ENCODE measurements around the gene ARHGAP26. TPM values are rescaled to one million over a fixed set of nuclear protein-coding genes. Genes with fewer than 3 reads are reported as not detected.
A peak's percentile ranks its signal among the peaks of the same experiment; 100 is the strongest.

Gene ARHGAP26
- total and polyA plus RNA-seq, 2 of the 4 experiments (the other 2 are of a cell fraction), result 0.54 to 0.56 TPM

- no peak for TF ChIP-seq NFE2L2 (IDR thresholded peaks at IDR 0.05; ENCODE audit: low read depth, low read length)
Observed at GRCh38 chr5:142770650-142771609, 753 bp downstream of the ARHGAP26 start (continued).

GRCh38 chr5:142771666-142772065, 1.5 kb downstream of the ARHGAP26 start:
- H3K4me3 ChIP-seq (ENCODE audit: insufficient read depth, low read depth, low read length), result no peak overlapping the region; the same call in 1 of the 2 replicates

More at GRCh38 chr5:142771666-142772065, 1.5 kb downstream of the ARHGAP26 start:
- no CpG with 5 or more reads among the region's 5 CpGs for WGBS, 2 experiments (ENCODE audit: extremely low coverage in 2 of 2, insufficient read length in 1 of 2)
- Histone ChIP-seq H2AK5ac (ENCODE audit: low read depth, low read length) (no peak overlapping the region), H3K36me3 (ENCODE audit: control insufficient read depth, insufficient read depth, low read length) (no peaks in the 10 kb centered on the region), H3K56ac (ENCODE audit: extremely low read depth, insufficient read depth, low read length) (no peak overlapping the region), H3K9ac (ENCODE audit: low read depth, low read length) (no peak overlapping the region), H3K18ac (ENCODE audit: low read depth, low read length) (no peak overlapping the region), H3K27me3 (ENCODE audit: control insufficient read depth, insufficient read depth, low read length) (peaks cover 30% of the 10 kb centered on the region), H3K4me1 (ENCODE audit: control insufficient read depth, insufficient read depth, low read length) (peaks cover 3% of the 10 kb centered on the region; the same call in 1 of the 2 replicates), H2BK20ac (ENCODE audit: low read depth, low read length) (no peak overlapping the region), H2AK9ac (replicated peaks; ENCODE audit: low read depth, low read length, poor library complexity) (no peak overlapping the region), H3K4me2 (ENCODE audit: low read depth, low read length) (no peak overlapping the region), H4K5ac (ENCODE audit: low read depth, low read length) (no peak overlapping the region), H3K14ac (replicated peaks; ENCODE audit: low read depth, low read length) (no peak overlapping the region), H2BK120ac (ENCODE audit: low read depth, low read length) (no peak overlapping the region), H3K27ac (ENCODE audit: insufficient read depth, low read length) (no peak overlapping the region), H4K8ac (ENCODE audit: low read depth in 2 of 2, low read length in 2 of 2) (no peak overlapping the region), H4K20me1 (ENCODE audit: insufficient read depth, low read length) (no peaks in the 10 kb centered on the region), H2AFZ (replicated peaks; ENCODE audit: low read length, poor library complexity) (no peak overlapping the region), H3K9me1 (ENCODE audit: insufficient read depth, low read length) (no peaks in the 10 kb centered on the region), H3K79me1 (ENCODE audit: low read depth in 1 of 2, low read length in 2 of 2) (no peaks in the 10 kb centered on the region), H3K4ac (ENCODE audit: low read depth, low read length) (no peak overlapping the region), H3K23ac (ENCODE audit: low read depth, low read length) (peak overlapping the region; percentile 25; the same call in 1 of the 2 replicates), H2BK15ac (ENCODE audit: low read depth, low read length) (no peak overlapping the region), H4K91ac (ENCODE audit: insufficient read depth, low read depth, low read length) (no peak overlapping the region), H2BK5ac (ENCODE audit: low read depth, low read length, poor library complexity, severe bottlenecking) (no peak overlapping the region), H3K9me3 (ENCODE audit: control insufficient read depth, insufficient read depth, low read length) (no peaks in the 10 kb centered on the region)
- no TSS peak for BruUV-seq (replicated peaks)
- no peak for DNase-seq
- TF ChIP-seq CHD1 (IDR thresholded peaks at IDR 0.05; ENCODE audit: low read depth, low read length), result no peak
- no peak for TF ChIP-seq MAZ (IDR thresholded peaks at IDR 0.05; ENCODE audit: borderline replicate concordance, low read depth, low read length)
- no peak for TF ChIP-seq RAD21 (IDR thresholded peaks at IDR 0.05; ENCODE audit: low read length)
- TF ChIP-seq MAFK (IDR thresholded peaks at IDR 0.05; ENCODE audit: low read depth, low read length), result no peak
- no peak for TF ChIP-seq POLR2A (IDR thresholded peaks at IDR 0.05; ENCODE audit: low read depth, low read length)
- TF ChIP-seq RFX5 (IDR thresholded peaks at IDR 0.05; ENCODE audit: low read depth, low read length), result no peak
- no peak for TF ChIP-seq MXI1 (IDR thresholded peaks at IDR 0.05; ENCODE audit: borderline replicate concordance, low read depth, low read length)
- TF ChIP-seq NFE2L2 (IDR thresholded peaks at IDR 0.05; ENCODE audit: low read depth, low read length), result no peak
- no peak for TF ChIP-seq ELK1 (IDR thresholded peaks at IDR 0.05; ENCODE audit: borderline replicate concordance, low read depth, low read length)
- in situ Hi-C loops (cut with MboI; ENCODE audit: low sequenced_read_pairs), result loop anchor here (5.0 kb wide), 1 partner anchor 101 kb away; no protein-coding TSS in a partner anchor
- no peak for ATAC-seq (ENCODE audit: low read depth)
- POLR2A ChIA-PET (ENCODE audit: unreplicated experiment), result no interaction called here
- CTCF ChIA-PET, result interaction anchor here (1.0 to 1.4 kb wide), 2 partner anchors 95 to 98 kb away, joined by 3 read pairs; no protein-coding TSS in a partner anchor
- intact Hi-C loops (cut with micrococcal nuclease), result loop anchor here (2.0 to 5.0 kb wide), 3 partner anchors 45 to 95 kb away; no protein-coding TSS in a partner anchor
- dilution Hi-C loops (cut with HindIII; ENCODE audit: low sequenced_read_pairs, unreplicated experiment), result no loop called here
